ENCODE data around the gene EZH2. TPM values are rescaled to one million over a fixed set of nuclear protein-coding genes. Genes with fewer than 3 reads are reported as not detected.

Gene EZH2
- total RNA-seq, 2 donors from 2014 or later, result 9.3 to 13.4 TPM

DNA sequence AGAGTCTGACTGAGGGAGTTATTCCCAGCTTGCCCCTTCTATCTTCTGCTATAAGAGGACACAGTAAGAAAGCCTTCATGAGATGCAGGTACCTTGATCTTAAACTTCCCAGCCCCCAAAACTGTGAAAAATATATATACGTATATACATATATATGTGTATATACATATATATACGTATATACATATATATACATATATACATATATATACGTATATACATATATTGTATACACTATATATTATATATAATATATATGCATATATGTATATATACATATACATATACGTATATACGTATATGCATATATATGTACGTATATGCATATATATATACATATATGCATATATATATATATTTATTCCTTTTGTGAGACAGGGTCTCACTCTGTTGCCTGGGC is 17.7 kb downstream of the EZH2 start:
- ATAC-seq (no peak), DNase-seq (no peak)
- intact Hi-C loops (cut with DNase I, micrococcal nuclease), result no loop called here

GRCh38 chr7:148865283-148865682 is 18.8 kb downstream of the EZH2 start:
- ATAC-seq (peak; percentile 29), DNase-seq (no peak)
- intact Hi-C loops (cut with DNase I, micrococcal nuclease), result no loop called here

DNA sequence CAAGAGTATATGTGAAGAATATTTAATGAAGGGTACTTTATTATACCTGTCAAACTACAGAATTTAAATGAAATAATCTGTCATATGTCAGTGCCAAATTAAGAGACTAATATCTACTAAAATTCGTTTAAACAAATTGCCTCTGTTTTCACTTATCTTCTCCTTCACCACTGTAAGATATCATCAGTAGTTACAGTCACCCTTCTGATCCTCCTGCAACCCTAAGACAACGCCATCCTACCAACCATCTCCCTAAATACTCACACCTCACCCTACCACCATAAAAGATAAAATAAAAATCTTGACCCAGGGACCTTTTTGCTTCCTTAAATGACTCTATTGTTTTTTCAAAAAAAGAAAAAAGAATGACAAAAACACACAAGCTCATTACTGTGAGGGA is 20.8 kb downstream of the EZH2 start:
- DNase-seq (no peak), ATAC-seq (no peak)
- intact Hi-C loops (cut with DNase I, micrococcal nuclease), result no loop called here

GRCh38 chr7:148862481-148862880 is 21.6 kb downstream of the EZH2 start:
- no peak for ATAC-seq
- intact Hi-C loops (cut with DNase I, micrococcal nuclease), result no loop called here

GRCh38 chr7:148858489-148858888 is 25.6 kb downstream of the EZH2 start:
- DNase-seq (no peak), ATAC-seq (no peak)
- intact Hi-C loops (cut with DNase I, micrococcal nuclease), result no loop called here

More at GRCh38 chr7:148862481-148862880, 21.6 kb downstream of the EZH2 start:
- no peak for DNase-seq

- intact Hi-C loops (cut with DNase I, micrococcal nuclease), result no loop called here
- ATAC-seq, result no peak
These were observed 27.2 kb downstream of the EZH2 start for GRCh38 chr7:148856891-148857290.

GRCh38 chr7:148856578-148856881 is 27.6 kb downstream of the EZH2 start:
- peak; percentile 9 for ATAC-seq
- DNase-seq, result no peak
- intact Hi-C loops (cut with DNase I, micrococcal nuclease), result no loop called here

More at GRCh38 chr7:148856891-148857290, 27.2 kb downstream of the EZH2 start:
- no peak for DNase-seq

GRCh38 chr7:148854983-148855382 is 29.1 kb downstream of the EZH2 start:
- ATAC-seq (no peak), DNase-seq (no peak)
- intact Hi-C loops (cut with DNase I, micrococcal nuclease), result no loop called here

DNA sequence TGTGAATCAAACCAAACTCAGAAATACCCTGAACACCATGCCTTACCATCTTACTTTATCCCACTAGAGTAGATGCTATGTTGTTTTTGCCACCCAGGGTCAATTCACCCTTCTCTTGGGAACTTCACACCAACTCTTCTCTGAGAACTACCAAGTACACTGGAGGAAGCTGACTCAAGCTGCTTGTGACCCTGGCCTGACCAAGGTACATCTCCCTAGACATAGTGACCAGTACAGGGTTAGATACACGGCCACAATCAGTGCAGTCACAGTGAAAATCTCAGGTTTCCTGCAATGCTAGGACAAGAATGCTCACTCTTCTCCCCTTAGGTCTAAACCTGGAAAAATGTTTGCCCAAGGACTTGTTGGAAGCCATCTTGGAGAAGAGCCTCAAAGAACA is 31.8 kb downstream of the EZH2 start:
- intact Hi-C loops (cut with DNase I, micrococcal nuclease), result no loop called here
- DNase-seq, result no peak
- ATAC-seq, result no peak

DNA sequence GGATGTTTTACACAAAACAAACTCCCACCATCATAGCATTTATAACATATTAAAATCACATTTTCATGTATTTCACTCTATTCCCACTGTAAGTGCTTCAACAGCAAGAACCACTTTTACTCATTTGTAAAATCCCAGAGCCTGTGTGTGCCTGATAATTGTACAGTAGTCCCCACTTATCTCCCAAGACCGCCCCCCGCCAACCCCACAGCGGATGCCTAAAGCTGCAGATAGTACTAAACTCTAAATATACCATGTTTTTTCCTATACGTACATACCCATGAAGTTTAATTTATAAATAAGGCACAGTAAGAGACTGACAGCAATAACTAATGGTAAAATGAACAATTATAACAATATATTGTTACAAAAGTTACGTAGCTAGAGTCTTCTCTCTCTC is 33.5 kb downstream of the EZH2 start:
- ATAC-seq, result no peak
- no peak for DNase-seq
- intact Hi-C loops (cut with DNase I, micrococcal nuclease), result no loop called here

DNA sequence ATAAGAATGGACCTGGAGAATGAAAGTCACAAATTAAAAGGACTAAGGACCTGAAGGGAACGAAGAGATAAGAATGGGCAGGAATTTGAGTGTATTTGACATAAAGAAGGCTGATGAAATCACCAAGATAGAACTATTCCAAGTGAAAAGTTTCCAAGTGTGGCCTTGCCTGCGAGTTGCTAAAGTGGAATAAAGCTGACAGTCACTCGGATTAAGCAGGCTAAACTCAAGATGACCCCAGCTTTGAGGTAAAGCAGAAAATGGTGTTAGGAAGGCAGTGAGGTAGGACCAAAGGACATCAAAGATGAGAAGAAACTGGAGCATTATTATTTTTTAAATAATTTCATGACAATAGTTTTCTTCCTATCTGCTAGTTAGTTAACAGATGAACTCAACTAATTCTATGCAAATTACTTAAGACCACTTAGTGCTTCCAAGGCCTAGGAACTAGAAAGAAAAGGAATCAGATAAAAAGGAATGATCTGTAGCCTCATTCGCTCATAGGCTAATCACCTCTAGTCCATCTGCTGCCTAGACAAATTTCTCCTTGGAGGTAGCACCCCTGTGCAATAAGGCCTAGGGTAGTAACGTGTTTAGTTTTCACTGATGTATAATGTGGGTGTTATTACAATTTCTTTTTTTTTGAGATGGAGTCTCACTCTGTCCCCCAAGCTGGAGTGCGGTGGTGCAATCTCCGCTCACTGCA is 34.5 kb downstream of the EZH2 start:
- no peak for DNase-seq
- intact Hi-C loops (cut with DNase I, micrococcal nuclease), result no loop called here
- no peak for ATAC-seq

GRCh38 chr7:148847815-148848734 is 36.0 kb downstream of the EZH2 start:
- ATAC-seq (no peak), DNase-seq (no peak)
- intact Hi-C loops (cut with DNase I, micrococcal nuclease), result no loop called here

GRCh38 chr7:148838905-148839304 is 45.2 kb downstream of the EZH2 start:
- intact Hi-C loops (cut with DNase I, micrococcal nuclease), result no loop called here
- ATAC-seq, result no peak
- no peak for DNase-seq

- intact Hi-C loops (cut with DNase I, micrococcal nuclease), result no loop called here
- ATAC-seq, result no peak
These were observed 48.2 kb downstream of the EZH2 start for GRCh38 chr7:148835854-148836253.

GRCh38 chr7:148834605-148835004 is 49.5 kb downstream of the EZH2 start:
- DNase-seq (no peak), ATAC-seq (no peak)
- intact Hi-C loops (cut with DNase I, micrococcal nuclease), result no loop called here

More at GRCh38 chr7:148835854-148836253, 48.2 kb downstream of the EZH2 start:
- no peak for DNase-seq

GRCh38 chr7:148831782-148832181 is 52.3 kb downstream of the EZH2 start:
- intact Hi-C loops (cut with DNase I, micrococcal nuclease), result no loop called here
- ATAC-seq (no peak), DNase-seq (no peak)

DNA sequence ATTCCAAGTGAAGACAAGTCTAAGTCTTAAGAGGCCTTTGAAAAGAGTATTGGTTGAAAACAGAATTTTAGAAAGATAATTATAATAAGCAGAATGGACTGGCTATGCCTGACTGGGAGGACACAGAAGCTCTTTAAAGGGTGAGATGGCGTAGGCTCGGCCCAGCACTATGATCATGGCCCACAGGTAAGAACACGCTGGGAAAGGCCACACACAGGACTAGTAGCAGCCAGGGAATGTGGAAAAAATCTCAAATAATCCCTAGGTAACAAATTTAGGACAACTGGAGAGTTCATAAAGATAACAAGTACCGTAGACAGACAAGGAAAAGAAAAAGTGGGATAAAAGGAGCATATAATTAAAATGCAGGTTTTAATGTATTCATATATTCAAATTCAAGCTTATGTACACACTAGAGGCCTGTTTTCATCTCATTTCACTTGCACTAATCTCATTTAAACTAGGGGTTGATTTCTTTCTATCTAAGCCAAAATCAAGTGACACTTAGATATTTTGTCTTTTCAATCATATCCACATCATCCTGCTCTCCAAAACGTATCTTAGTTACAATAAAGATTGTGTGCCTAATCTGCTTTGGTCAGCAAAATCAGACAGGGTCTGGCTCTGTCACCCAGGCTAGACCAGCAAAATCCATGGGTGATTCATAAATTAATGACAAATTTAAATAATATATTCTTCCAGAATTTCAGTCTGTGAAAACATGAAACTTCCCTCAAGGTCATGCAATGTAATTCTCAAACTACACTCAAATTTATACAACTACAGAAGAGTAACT is 53.0 kb downstream of the EZH2 start:
- DNase-seq (no peak), ATAC-seq (no peak)
- intact Hi-C loops (cut with DNase I, micrococcal nuclease), result no loop called here

DNA sequence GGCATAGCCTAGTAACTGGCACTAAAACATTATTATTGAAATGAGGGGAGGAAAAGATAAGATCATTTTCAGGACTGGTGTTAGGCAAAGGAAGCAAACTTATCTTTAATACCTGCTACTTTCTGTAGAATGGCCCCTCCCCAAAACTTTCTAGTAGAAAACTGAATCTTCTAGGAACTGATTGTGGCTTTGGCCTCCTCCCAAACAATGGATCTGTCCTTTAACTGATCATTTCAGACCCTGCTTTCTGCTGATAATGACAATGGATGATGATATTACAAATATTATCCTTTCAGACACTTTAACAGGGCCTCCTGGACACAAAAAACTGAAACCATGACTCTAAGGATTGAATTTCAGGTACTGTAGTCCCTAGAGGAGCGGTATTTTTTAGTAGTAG is 55.1 kb downstream of the EZH2 start:
- intact Hi-C loops (cut with DNase I, micrococcal nuclease), result no loop called here
- DNase-seq (no peak), ATAC-seq (no peak)

GRCh38 chr7:148825338-148825737 is 58.8 kb downstream of the EZH2 start:
- intact Hi-C loops (cut with DNase I, micrococcal nuclease), result no loop called here
- ATAC-seq (no peak), DNase-seq (no peak)

DNA sequence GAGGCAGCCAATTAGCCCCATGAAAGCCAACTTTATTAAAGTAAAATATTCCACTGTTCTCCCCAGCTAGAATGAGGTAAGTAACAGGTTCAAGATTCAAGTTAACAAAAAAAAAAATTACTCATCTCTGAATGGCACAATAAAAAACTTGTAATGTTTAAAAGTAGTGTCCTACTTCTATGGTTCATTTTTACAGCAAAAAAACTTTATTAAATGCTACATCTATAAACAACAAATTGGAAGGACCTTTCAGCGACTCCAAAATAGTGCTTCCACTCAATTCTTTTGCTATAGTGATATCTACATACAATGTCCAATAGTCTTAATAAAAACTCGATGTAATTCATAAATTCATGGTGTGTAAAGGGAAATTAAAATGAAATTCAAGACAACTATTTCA is 59.2 kb downstream of the EZH2 start:
- DNase-seq (no peak), ATAC-seq (no peak)
- intact Hi-C loops (cut with DNase I, micrococcal nuclease), result no loop called here
